ENCODE results near the gene CUL1.

CUL1 gene

DNA sequence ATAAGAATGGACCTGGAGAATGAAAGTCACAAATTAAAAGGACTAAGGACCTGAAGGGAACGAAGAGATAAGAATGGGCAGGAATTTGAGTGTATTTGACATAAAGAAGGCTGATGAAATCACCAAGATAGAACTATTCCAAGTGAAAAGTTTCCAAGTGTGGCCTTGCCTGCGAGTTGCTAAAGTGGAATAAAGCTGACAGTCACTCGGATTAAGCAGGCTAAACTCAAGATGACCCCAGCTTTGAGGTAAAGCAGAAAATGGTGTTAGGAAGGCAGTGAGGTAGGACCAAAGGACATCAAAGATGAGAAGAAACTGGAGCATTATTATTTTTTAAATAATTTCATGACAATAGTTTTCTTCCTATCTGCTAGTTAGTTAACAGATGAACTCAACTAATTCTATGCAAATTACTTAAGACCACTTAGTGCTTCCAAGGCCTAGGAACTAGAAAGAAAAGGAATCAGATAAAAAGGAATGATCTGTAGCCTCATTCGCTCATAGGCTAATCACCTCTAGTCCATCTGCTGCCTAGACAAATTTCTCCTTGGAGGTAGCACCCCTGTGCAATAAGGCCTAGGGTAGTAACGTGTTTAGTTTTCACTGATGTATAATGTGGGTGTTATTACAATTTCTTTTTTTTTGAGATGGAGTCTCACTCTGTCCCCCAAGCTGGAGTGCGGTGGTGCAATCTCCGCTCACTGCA lies 150.8 kb downstream of the CUL1 start:
- no peak for DNase-seq (ENCODE audit: low read depth in 2 of 2, low spot score in 1 of 2)

DNA sequence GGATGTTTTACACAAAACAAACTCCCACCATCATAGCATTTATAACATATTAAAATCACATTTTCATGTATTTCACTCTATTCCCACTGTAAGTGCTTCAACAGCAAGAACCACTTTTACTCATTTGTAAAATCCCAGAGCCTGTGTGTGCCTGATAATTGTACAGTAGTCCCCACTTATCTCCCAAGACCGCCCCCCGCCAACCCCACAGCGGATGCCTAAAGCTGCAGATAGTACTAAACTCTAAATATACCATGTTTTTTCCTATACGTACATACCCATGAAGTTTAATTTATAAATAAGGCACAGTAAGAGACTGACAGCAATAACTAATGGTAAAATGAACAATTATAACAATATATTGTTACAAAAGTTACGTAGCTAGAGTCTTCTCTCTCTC lies 151.9 kb downstream of the CUL1 start:
- DNase-seq (ENCODE audit: low read depth in 2 of 2, low spot score in 1 of 2), result no peak

Measured in stimulated activated CD8-positive, alpha-beta memory T cell treated with anti-CD3 and anti-CD28 coated beads, Interleukin-4, amount 100 ng/mL, for 1 hour (primary cell).